C4-2B (cell line): ENCODE data around the gene USP36.

ENCODE experiments used
- ZFX ChIP-seq: fragments of 450-650 bp; IDR thresholded peaks from 2 replicates; pipeline ENCODE4 v1.6.1; 2017
- TF ChIP-seq, protein P1 (sequence below): fragments of 450-650 bp; conservative IDR thresholded peaks from 2 replicates; pipeline ENCODE4 v1.5.1; 2017; ENCODE audit warnings: mild to moderate bottlenecking

DNA sequence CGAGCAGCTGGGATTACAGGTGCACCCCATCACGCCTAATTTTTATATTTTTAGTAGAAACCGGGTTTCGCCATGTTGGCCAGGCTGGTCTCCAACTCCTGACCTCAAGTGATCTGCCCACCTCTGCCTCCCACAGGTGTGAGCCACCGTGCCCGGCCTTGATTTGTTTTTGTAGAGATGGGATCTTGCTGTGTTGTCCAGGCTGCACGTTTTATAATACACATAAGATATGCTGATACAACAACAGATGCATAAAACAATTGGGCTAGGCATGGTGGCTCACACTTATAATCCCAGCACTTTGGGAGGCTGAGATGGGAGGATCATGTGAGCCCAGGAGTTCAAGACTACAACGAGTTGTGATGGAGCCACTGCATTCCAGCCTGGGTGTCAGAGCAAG is 6.0 kb downstream of the USP36 start:
- TF ChIP-seq, protein P1, sequence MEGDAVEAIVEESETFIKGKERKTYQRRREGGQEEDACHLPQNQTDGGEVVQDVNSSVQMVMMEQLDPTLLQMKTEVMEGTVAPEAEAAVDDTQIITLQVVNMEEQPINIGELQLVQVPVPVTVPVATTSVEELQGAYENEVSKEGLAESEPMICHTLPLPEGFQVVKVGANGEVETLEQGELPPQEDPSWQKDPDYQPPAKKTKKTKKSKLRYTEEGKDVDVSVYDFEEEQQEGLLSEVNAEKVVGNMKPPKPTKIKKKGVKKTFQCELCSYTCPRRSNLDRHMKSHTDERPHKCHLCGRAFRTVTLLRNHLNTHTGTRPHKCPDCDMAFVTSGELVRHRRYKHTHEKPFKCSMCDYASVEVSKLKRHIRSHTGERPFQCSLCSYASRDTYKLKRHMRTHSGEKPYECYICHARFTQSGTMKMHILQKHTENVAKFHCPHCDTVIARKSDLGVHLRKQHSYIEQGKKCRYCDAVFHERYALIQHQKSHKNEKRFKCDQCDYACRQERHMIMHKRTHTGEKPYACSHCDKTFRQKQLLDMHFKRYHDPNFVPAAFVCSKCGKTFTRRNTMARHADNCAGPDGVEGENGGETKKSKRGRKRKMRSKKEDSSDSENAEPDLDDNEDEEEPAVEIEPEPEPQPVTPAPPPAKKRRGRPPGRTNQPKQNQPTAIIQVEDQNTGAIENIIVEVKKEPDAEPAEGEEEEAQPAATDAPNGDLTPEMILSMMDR: no peak
- TF ChIP-seq ZFX: no peak
